NCI-H526 treated with DMSO at 0.1 percent for 48 hours (cell line): ENCODE measurements around the gene GPR153.
A peak's percentile ranks its signal among the peaks of the same experiment; 100 is the strongest.
"Not testable (repeated sequence)": the region's sequence is repeated elsewhere in the genome, so short reads cannot be mapped to it uniquely, and the experiment has no call there.

Experiments
- DNase-seq: peaks from one replicate; lab custom pipeline; 2025; lab: John Stamatoyannopoulos, UW

The GPR153 gene

GRCh38 chr1:6233376-6233775, 27.5 kb downstream of the GPR153 start:
- no peak for DNase-seq

- no peak for DNase-seq
Observed at GRCh38 chr1:6225651-6226050, 35.2 kb downstream of the GPR153 start.

GRCh38 chr1:6224718-6225117, 36.2 kb downstream of the GPR153 start:
- no peak for DNase-seq

- no peak for DNase-seq
Observed at GRCh38 chr1:6223617-6224016, 37.3 kb downstream of the GPR153 start.

GRCh38 chr1:6222636-6223035, 38.3 kb downstream of the GPR153 start:
- DNase-seq, result no peak

- DNase-seq, result no peak
Observed at GRCh38 chr1:6221210-6221784, 39.6 kb downstream of the GPR153 start.

- DNase-seq, result no peak
Observed at GRCh38 chr1:6220236-6220635, 40.7 kb downstream of the GPR153 start.

DNA sequence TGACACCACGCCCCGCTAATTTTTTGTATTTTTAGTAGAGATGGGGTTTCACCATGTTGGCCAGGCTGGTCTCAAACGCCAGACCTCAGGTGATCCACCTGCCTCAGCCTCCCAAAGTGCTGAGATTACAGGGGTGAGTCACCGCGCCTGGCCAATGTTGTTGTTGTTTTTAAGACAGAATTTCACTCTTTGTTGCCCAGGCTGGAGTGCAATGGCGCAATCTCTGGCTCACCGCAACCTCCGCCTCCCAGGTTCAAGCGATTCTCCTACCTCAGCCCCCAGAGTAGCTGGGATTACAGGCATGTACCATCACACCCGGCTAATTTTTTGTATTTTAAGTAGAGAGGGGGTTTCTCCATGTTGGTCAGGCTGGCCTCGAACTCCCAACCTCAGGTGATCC, 41.3 kb downstream of the GPR153 start:
- DNase-seq, result not testable (repeated sequence)

DNA sequence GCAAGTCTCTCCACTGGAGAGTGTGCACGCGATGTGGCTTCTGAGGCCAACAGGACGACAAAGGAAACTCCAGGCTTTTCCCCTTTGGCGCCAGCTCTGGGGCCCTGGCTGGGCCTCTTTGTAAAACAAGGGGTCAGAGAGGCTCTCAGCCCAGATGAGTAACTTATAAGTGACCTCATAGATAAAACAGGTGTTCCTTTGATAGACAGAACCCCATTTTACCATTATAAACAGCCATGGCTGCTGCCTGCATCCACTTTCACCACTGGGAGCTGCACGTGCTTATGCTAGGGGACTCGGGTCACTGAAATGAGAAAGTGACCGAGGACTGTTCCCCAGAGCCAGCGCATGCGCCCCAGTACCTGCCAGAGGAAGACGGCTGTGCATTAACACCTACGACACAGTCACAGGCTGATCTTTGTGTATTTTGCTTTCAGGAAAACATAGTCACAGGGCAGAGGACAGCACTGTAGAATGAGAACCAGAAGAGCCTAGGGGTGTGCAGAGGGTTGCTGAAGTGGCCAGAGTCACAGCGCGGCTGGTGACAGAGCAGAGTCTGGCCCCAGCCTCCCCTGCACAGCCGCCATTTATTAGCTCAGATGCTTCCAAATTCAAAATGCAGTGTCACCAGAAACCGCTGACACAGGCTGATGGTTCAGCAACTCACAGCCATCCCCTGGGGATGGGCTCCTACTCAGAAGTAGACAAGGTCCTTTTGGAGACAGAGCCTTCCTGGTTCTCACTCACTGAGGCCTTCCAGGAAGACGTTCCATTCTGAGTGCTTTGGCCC, 42.3 kb downstream of the GPR153 start:
- no peak for DNase-seq

GRCh38 chr1:6212193-6212959, 48.5 kb downstream of the GPR153 start:
- no peak for DNase-seq

GRCh38 chr1:6211731-6212130, 49.2 kb downstream of the GPR153 start:
- DNase-seq, result no peak

DNA sequence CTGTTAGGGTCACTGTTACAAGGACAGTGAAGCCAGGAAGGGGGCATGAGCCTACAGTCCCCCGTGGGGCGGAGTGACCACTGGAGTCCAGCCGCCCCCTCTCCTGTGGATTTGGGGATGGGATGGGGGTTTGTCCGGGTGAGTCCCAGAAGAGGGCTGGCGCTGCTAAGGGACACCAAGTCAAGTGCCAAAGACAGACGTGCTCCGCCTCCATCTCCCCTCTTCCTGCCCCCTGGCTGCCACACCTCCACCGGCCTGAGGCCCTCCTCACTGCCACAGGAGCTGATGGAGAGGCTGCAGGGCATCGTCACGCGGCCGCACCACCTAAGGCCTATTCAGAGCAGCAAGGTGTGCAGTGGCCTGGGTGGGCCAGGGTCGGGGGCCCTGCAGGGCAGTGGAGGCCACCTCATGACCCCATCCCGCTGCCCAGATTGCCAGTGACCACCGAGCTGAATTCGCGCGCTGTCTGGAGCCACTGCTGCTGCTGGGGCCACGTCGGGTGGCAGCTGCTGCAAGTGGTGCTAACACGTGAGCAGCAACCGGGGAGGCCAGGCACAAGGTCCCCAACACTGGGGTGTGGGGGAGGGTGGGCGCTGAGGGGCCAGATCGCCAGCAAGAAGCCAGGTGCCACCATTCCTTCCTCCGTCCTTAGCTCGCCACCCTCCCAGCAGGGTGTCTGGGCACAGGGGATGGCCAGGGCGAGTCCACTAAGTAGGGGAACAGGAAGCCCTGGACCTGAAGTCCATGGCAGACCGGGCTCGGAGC, 50.1 kb downstream of the GPR153 start:
- no peak for DNase-seq

- DNase-seq, result no peak
Observed at GRCh38 chr1:6209661-6210580, 51.0 kb downstream of the GPR153 start.

- peak; percentile 54 for DNase-seq
Observed at GRCh38 chr1:6208723-6209660, 51.9 kb downstream of the GPR153 start.

DNA sequence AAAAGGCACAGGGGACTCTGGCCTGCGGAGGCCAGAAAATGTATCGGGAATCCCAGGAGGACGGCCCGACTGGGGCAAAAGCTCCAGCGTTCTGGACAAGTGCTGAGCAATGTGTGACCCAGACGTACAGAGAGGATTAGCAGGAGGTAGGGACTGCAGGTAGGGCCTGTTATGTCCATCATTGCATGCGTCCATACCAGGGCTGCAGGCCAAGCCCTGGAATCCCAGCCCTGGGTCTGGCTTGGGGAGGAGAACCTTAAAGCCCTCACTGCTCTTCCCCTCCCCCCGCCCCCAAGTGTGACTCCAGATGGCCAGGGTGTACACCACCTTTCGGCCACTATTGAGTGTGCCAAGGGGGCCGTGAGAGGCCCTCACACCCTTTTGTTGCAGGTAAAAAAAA, 53.0 kb downstream of the GPR153 start:
- DNase-seq, result no peak

GRCh38 chr1:6207075-6207885, 53.6 kb downstream of the GPR153 start:
- no peak for DNase-seq

DNA sequence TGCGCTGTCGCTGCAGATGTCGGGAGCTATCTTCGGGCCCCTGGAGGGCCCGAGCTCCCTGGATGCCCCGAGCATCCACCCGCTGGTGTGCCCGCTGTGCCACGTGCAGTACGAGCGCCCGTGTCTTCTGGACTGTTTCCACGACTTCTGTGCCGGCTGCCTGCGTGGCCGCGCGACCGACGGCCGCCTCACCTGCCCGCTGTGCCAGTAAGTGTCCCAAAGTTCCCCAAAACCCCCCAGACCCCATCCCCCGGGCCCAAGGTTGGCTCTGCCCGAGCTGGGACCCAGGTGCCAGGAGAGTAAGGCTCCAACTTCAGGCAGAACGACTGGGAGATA, 54.4 kb downstream of the GPR153 start:
- no peak for DNase-seq

- peak; percentile 24 for DNase-seq
Observed at GRCh38 chr1:6205849-6206519, 54.9 kb downstream of the GPR153 start, which contains the start of gene RNF207. Gene RNF207 (plus strand): TSS chr1:6206119. CDS start chr1:6206536, 417 bp downstream.

DNA sequence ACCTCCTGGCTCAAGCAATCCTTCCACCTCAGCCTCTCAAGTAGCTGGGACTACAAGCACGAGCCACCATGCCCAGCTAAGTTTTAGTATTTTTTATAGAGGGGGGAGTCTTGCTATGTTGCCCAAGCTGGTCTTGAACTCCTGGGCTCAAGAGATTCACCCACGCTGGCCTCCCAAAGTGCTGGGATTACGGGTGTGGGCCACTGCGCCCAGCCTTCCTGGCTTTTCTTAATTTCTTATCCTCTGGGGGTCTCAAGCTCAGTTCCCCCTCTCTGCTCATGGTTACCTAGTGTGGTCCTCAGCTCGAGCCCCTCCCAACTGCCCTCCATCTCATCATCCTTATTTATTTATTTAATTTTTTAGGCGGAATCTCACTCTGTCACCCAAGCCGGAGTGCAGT, 58.6 kb downstream of the GPR153 start:
- no peak for DNase-seq
